GM19043 (cell line): ENCODE measurements around the gene ARSA.
"Not testable (repeated sequence)": the region's sequence is repeated elsewhere in the genome, so short reads cannot be mapped to it uniquely, and the experiment has no call there.

Experiments
- ATAC-seq: cut with Tn5 transposase; IDR thresholded peaks from one replicate; pipeline ENCODE4 v1.9.1; 2021; ENCODE audit warnings: low read depth; ENCODE audit not compliant: unreplicated experiment

The ARSA gene

DNA sequence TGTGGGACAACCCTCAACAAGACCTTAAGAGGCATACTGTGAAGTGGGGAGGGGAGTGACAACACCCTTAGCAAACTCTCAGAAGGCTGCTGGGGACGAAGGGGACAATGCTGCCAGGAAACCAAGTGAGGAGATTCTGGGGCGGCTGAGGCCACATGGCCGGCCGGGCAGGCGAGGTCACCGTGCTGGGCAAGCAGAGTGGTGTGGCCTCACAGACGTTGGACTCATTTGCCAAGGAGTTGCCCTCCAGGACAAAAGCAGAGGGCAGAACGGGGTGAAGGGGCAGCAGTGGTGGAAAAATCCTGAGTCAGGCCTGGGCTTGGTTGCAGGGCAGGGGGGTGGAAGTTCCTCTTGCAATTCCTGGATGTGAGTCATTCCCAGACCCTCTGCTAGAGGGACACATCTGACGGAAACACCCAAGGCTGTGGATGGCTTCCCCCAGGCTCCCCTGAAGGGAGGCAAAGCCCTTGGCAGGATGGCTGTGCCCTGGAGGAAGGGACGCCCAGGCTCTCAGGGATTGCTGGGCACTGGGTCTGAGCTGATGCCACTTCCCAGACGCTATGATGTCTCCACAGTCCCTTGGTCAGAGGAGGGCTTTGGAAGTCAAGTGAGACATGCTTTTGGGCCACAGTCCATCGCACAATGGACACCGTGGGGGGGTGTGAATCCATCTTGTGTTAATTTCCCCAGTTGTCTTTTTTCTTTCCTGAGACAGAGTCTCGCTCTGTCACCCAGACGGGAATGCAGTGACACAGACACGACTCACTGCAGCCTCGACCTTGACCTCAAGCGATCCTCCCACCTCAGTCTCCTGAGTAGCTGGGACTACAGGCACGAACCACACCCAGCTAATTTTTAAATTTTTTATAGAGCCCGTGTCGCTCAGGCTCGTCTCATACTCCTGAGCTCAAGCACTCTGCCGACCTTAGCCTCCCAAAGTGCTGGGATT is 28.4 kb upstream of the ARSA start:
- ATAC-seq = no peak

DNA sequence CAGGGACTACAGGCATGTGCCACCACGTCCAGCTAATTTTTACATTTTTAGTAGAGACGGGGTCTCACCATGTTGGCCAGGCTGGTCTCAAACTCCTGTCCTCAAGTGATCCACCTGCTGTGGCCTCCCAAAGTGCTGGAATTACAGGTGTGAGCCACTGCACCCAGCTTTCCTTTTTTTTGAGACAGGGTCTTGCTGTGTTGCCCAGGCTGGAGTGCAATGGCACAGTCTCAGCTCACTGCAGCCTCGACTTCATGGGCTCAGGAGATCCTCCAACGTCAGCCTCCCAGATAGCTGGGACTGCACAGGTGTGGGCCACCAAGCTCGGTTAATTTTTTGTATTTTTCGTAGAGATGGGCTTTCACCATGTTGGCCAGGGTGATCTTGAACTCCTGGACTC is 26.7 kb upstream of the ARSA start:
- not testable (repeated sequence) for ATAC-seq

DNA sequence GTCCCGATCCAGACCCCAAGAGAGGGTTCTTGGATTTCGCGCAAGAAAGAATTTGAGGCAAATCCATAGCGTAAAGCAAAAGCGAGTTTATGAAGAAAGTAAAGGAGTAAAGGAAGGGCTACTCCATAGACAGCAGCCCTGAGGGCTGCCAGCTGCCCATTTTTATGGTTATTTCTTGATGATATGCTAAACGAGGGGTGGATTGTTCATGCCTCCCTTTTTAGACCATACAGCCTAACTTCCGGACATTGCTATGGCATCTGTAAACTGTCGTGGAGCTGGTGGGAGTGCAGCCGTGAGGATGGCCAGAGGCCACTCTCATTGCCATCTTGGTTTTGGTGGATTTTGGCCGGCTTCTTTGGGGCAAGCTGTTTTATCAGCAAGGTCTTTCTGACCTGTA is 25.3 kb upstream of the ARSA start:
- ATAC-seq = no peak

DNA sequence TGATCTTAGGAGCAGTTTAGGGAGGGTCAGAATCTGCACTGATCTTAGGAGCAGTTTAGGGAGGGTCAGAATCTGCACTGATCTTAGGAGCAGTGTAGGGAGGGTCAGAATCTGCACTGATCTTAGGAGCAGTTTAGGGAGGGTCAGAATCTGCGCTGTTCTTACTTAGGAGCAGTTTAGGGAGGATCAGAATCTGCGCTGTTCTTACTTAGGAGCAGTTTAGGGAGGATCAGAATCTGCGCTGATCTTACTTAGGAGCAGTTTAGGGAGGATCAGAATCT is 15.8 kb upstream of the ARSA start:
- ATAC-seq = not testable (repeated sequence)

DNA sequence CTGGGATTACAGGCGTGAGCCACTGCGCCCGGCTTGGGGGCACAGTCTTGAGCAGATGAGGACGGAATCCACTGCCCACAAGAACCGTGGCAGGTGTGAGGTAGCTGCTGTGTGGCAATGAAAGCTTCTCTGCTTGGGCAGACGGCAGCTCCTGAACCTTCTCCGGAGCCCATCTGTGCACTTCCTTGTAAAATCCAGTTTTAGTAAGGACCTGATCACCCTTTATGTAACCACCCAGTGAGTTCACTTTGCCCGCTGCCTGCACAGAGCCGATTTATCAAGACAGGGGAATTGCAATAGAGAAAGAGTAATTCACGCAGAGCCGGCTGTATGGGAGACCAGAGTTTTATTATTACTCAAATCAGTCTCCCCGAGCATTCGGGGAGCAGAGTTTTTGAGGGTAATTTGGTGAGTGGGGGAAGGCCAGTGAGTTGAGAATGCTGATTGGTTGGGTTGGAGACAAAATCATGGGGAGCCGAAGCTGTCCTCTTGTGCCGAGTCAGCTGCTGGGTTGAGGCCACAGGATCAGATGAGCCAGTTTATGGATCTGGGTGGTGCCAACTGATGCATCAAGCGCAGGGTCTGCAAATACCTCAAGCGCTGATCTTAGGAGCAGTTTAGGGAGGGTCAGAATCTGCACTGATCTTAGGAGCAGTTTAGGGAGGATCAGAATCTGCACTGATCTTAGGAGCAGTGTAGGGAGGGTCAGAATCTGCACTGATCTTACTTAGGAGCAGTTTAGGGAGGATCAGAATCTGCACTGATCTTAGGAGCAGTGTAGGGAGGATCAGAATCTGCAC is 15.3 kb upstream of the ARSA start:
- not testable (repeated sequence) for ATAC-seq

DNA sequence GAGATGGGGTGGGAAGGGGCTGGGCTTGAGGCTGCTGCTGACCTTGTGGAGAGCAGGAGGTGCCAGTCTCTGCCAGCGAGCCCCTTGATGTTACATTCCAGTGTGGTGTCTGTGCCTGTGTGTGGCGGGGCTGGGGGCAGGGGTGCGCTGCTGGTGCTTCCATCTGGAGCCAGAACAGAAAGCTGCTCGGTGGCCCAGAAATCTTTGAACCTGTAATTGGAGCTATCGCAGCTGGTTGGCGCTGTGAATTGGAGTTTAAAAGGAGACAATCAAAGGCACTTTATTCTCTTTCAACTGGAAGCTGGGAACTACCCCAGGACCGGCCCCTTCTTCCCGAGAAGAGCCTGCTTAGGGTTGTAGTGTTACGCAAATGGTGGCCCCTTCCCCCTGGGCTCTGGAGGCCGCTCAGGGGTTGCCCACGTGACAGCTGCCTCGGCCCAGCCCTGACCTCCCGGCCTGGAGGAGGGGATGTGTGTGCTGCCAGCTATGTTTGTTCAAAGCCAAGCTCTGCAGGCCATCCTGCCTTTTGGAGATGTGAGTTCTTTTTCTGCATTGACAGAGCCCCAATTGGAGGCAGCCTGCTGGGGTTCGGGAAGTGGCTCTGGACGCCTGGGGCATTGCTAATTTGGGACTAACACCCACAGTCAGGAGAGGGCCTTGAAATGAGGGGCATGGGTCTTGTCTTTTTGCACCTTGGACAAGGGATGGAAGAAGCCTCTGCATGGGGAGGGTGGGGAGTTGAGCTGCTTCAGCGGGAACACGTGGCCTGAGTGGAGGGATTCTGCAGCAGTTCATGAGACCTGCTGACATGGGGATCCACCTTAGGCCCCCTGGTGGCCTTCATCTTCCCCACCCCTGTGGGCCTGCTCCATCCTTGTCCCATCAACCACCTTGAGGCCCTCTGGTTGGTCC is 14.0 kb upstream of the ARSA start:
- ATAC-seq = no peak

DNA sequence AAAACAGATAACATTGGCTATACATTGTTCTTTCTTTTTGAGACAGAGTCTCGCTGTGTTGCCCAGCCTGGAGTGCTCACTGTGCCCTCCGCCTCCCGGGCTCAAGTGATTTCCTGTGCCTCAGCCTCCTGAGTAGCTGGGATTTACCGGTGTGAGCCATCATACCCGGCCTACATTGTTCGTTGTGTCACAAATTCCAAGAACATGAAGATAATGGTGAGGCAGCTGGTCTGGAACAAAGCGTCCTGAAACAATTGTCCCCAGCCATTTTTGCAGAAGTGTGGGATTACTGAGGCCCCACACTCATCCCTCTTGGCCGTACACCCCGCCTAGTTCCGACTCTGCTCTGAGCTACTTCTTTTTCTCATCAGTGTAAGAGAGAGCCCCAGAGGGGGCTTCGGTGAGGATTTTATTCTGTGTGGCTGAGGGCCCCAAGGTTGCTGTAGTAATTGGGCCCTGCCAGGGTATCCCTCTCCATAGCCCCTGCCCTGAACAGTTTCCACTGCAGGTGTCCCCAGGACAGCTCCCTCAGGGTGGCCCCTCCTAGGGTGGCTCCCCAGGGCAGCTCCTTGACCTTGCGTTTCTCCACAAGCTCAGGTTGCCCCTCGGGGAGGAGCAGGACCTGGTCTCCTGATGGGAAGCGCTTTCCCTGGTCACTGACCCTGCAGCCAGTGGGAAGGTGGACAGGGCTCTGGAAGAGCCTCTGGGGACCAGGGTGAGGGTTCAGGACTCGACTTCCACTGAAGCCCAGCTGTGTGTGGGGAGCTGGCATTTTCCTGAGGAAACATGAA is 13.1 kb upstream of the ARSA start:
- ATAC-seq = no peak

DNA sequence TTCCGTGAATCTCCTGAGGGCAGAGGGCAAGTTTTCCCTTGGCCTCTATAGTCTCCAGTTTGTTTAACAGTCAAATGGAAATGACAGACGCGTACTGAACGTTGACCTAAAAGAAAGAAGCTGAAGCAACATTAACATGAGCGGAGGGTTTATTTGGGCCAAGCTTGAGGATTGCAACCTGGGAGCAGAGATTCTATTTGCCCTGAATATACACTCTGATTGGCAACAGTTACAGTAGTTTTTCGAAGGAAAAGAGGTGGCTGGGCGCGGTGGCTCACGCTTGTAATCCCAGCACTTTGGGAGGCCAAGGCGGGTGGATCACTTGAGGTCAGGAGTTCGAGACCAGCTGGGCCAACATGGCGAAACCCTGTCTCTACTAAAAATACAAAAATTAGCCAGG is 12.3 kb upstream of the ARSA start:
- not testable (repeated sequence) for ATAC-seq

DNA sequence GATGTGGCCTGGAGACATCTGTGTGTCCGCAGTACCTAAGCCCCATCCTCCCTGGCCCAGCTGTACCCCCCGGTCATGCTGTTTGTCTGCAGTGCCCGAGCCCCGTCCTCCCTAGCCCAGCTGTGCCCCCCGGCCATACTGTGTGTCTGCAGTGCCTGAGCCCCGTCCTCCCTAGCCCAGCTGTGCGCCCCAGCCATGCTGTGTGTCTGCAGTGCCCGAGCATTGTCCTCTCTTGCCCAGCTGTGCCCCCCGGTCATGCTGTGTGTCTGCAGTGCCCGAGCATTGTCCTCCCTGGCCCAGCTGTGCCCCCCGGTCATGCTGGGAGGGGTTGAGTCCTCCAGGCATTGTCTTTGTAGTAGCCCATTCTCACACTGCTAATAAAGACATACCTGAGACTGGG is 7.6 kb upstream of the ARSA start:
- ATAC-seq = no peak

DNA sequence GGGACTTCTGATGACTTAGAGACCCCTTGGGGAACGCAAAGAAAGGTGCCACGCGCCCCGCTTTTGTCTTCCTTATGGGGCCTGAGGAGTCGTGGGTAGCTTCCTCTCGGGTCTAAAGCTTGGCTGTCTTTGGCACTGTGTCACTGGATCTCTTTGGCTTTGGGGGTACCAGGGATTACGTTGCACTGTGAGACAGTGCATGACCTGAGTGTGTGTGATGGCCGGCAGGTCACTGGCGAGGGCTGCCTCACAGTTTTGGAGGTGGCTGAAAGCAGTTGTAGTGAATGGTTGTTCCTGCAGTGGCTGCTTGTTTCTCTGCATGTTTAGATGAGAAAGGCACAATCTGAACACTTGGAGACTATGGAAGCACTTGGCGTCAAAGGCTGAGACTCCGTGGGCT is 5.8 kb upstream of the ARSA start:
- no peak for ATAC-seq

DNA sequence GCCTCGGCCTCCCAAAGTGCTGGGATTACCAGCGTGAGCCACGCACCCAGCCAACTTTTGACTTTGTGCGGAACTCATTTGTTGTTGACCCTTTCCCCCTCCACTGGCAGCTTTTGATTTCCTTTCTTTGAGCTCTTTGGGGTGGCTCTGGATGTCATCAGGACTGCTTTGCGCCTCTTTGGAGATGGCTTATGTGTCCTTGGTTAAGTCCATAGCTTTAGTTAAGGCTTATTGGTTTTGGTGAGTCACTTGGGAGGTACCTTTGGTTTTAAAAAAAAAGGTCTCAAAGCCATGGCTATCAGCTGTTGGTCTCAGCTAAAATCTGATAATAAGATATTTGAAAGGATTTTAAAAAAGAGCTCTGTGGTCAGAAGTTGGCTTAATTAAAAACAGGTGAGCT is 5.1 kb upstream of the ARSA start:
- ATAC-seq = no peak

DNA sequence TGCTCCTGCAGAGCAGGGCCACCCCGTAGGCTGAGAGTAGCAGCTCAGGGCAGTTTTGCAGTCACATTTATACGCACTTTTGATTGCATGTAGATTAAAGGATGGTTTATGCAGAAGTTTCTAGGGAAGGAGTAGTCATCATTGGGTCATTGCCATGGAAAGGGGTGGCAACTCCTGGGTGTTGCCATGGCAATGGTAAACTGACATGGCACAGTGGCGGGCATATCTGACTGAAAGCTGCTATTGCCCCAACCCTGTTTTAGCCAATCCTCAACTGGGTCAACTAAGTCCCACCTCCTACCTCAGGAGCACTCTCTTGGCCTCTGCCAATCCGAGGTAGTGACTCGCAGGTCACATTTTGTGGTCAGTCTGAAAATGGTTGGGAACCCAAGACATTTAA is 2.4 kb upstream of the ARSA start:
- no peak for ATAC-seq

DNA sequence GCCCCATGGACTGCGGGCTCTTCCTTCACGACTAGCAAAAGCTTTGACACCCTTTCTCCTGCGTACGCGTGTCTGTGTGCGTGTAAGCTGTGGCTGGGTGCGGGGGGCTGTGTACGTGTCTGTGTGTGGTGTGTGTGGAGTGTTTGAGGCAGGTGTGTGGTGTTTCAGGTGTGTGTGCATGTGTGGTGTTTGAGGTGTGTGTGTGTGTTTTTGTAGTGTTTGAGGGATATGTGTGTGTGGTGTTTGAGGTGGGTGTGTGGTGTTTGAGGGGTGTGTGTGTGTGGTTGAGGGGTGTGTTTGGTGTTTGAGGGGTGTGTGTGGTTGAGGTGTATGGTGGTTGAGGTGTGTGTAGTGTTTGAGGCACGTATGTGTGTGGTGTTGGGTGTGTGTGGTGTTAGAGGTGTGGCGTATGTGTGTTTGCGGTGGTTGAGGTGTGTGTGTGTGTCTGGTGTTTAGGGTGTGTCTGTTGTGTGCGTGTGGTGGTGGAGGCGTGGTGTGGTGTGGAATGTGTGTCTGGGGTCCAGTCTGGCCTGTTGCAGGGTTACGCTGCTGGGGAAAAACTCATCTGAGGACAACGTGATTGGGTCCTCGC is 687 bp upstream of the ARSA start:
- no peak for ATAC-seq

DNA sequence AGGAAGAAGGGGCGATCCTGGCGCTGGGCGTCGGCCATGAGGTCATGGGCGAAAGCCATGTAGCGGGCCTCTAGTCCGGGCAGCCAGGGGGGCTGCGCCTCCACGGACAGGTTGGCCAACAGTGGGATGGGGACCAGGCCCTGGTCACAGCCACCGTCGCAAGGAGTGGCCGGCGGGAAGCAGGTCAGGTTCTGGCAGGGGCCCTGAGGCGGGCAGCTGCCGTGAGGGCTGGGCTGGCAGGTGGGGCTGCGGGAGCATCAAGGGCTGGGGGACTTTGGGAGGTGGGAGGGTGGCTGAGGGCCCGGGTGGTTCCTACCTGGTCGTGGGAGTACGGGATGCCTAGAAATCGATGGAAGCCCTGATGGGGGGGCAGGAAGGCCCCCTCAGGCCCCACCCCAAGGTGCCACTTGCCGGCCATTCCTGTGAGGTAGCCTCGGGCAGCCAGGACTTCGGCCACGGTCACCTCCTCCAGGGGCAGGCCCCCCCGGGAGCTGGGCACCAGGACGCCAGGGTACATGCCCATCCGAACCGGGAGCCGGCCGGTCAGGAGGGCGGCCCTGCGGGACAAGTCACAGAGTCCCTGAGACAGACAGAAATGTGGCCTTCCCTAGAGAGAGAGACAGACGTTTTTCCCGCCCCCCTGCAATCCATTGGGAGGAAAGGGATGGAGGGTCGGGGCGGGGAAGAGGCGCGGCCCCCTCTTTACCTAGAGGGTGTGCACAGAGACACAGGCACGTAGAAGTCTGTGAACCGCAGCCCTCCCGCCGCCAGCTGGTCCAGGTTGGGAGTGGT is 906 bp downstream of the ARSA start:
- ATAC-seq = no peak

DNA sequence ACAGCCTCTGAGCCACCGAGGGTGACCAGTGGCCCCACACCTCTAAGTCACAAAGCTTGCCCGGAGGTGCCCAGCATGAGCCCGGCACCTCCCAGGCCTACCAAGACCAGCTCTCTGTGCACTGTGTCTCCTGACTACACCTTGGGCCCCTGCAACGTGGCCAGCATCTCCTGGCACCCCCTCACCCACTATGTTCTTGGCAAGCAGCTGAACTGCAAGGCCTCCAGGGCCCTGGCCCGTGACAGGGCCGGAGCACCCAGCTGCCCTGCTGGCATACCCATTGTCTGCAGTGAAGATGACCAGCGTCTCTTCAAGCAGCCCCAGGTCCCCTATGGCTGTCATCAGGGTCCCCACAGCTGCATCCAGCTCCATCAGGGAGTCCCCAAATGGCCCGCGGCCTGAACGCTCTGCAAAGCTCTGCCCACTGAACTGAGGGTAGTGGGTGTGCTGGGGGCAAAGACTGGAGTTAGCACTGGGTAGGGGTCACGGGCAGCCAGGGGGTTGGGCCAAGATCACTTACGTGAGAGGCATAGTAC is 1.6 kb downstream of the ARSA start:
- ATAC-seq = no peak

DNA sequence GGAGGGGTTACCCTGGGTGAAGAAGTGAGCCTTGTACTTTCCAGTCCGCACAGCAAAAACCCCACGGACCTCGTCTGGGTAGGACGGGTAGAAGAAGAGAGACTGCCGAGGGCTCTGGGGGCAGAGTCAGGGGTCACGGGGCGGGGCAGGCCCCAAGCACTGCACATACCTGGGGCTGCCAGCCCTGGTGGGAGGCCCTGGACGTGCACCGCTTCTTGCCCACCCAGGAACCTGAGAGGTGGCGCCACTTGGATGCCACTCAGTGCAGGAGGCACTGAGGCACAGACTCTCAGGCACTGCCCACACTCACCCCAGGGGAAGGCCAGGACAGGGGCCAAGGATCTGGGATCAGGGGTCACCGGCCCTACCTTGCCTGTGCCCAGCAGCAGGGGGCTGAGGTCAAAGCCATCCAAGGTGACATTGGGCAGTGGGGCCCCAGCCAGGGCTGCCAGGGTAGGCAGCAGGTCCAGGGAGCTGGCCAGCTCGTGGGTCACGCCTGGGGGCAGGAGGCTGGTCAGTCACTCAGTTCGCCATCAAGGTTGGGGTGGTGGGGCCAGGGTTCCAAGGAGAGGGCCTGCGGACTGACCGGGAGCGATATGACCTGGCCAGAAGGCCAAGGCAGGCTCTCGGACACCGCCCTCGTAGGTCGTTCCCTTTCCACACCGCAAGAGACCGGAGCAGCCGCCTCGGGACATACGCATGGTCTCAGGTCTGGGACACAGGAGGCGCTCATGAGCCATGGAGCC is 2.2 kb downstream of the ARSA start:
- ATAC-seq = no peak

DNA sequence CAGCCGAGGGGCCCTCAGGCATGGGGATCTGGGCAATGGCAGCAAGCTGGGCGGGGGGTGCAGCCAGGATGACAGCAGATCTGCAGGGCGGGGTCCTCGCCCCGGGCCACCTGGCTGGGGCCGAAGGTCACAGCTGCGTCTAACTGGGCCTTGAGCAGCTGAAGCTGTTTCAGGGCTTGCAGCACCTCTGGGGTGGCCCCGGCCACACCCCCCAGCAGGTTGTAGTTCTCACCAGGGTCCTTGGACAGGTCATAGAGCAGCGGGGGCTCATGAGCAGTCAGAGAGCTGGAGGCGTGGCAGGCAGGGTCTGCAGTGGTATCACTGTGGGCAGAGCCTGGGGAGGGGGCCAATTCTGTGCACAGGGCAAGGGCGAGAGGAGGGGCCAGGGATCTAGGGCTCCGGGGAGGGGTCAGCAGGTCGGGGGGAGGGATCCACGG is 2.8 kb downstream of the ARSA start:
- no peak for ATAC-seq
